ENCODE measurements around the gene ASB1.

Gene ASB1

GRCh38 chr2:238423561-238424312 is 3.0 kb upstream of the ASB1 start:
- DNase-seq (ENCODE audit: low spot score) (no peak), FAIRE-seq (no peak)

GRCh38 chr2:238424313-238424700 is 2.4 kb upstream of the ASB1 start:
- DNase-seq (ENCODE audit: low spot score) (no peak), FAIRE-seq (no peak)

GRCh38 chr2:238425505-238425978 is 1.2 kb upstream of the ASB1 start:
- FAIRE-seq (no peak), DNase-seq (ENCODE audit: low spot score) (no peak)

- DNase-seq (ENCODE audit: low spot score) (peak; percentile 82), FAIRE-seq (no peak)
Measured at GRCh38 chr2:238425979-238426567, 654 bp upstream of the ASB1 start.

GRCh38 chr2:238427435-238428162 is 872 bp downstream of the ASB1 start:
- FAIRE-seq (no peak), DNase-seq (ENCODE audit: low spot score) (no peak)

GRCh38 chr2:238428866-238429265 is 2.1 kb downstream of the ASB1 start:
- peak; percentile 64 for DNase-seq (ENCODE audit: low spot score)
- peak; percentile 81 for FAIRE-seq

GRCh38 chr2:238430781-238431180 is 4.1 kb downstream of the ASB1 start:
- no peak for FAIRE-seq

GRCh38 chr2:238431456-238431855 is 4.7 kb downstream of the ASB1 start:
- no peak for DNase-seq (ENCODE audit: low spot score)
- FAIRE-seq = no peak

More at GRCh38 chr2:238430781-238431180, 4.1 kb downstream of the ASB1 start:
- no peak for DNase-seq (ENCODE audit: low spot score)

GRCh38 chr2:238433300-238433915 is 6.7 kb downstream of the ASB1 start:
- no peak for DNase-seq (ENCODE audit: low spot score)

GRCh38 chr2:238433941-238434845 is 7.5 kb downstream of the ASB1 start:
- no peak for FAIRE-seq

More at GRCh38 chr2:238433300-238433915, 6.7 kb downstream of the ASB1 start:
- no peak for FAIRE-seq

GRCh38 chr2:238434846-238435751 is 8.4 kb downstream of the ASB1 start:
- DNase-seq (ENCODE audit: low spot score) (no peak), FAIRE-seq (no peak)

More at GRCh38 chr2:238433941-238434845, 7.5 kb downstream of the ASB1 start:
- DNase-seq (ENCODE audit: low spot score) = no peak

GRCh38 chr2:238435752-238436096 is 9.0 kb downstream of the ASB1 start:
- FAIRE-seq (no peak), DNase-seq (ENCODE audit: low spot score) (no peak)

GRCh38 chr2:238438856-238439849 is 12.4 kb downstream of the ASB1 start:
- DNase-seq (ENCODE audit: low spot score) (peak; percentile 98), FAIRE-seq (peak; percentile 93)

GRCh38 chr2:238439917-238440316 is 13.2 kb downstream of the ASB1 start:
- FAIRE-seq = no peak

GRCh38 chr2:238440331-238440730 is 13.6 kb downstream of the ASB1 start:
- FAIRE-seq = no peak
- DNase-seq (ENCODE audit: low spot score) = no peak

More at GRCh38 chr2:238439917-238440316, 13.2 kb downstream of the ASB1 start:
- DNase-seq (ENCODE audit: low spot score) = no peak

GRCh38 chr2:238440767-238441166 is 14.0 kb downstream of the ASB1 start:
- FAIRE-seq (no peak), DNase-seq (ENCODE audit: low spot score) (no peak)

GRCh38 chr2:238441262-238442114 is 14.8 kb downstream of the ASB1 start:
- FAIRE-seq (no peak), DNase-seq (ENCODE audit: low spot score) (no peak)

Measured in RCC 7860 (cell line).